GM19438 (cell line): ENCODE data around the gene SUGCT.

ENCODE experiments used
- ATAC-seq: cut with Tn5 transposase; IDR thresholded peaks from one replicate; pipeline ENCODE4 v1.9.1; 2021; ENCODE audit warnings: low read depth; ENCODE audit not compliant: unreplicated experiment

SUGCT gene

GRCh38 chr7:40500219-40500618, 365.4 kb downstream of the SUGCT start:
- ATAC-seq, result no peak

- no peak for ATAC-seq
These were observed 367.6 kb downstream of the SUGCT start for GRCh38 chr7:40502359-40502758.

- no peak for ATAC-seq
These were observed 371.4 kb downstream of the SUGCT start for GRCh38 chr7:40506158-40506557.

- no peak for ATAC-seq
These were observed 372.4 kb downstream of the SUGCT start for GRCh38 chr7:40507166-40507565.

- ATAC-seq, result no peak
These were observed 374.6 kb downstream of the SUGCT start for GRCh38 chr7:40509287-40509996.

GRCh38 chr7:40516376-40516775, 381.6 kb downstream of the SUGCT start:
- no peak for ATAC-seq

- ATAC-seq, result no peak
These were observed 384.2 kb downstream of the SUGCT start for GRCh38 chr7:40519009-40519408.

- no peak for ATAC-seq
These were observed 386.4 kb downstream of the SUGCT start for GRCh38 chr7:40520986-40521738.

GRCh38 chr7:40525764-40526163, 391.0 kb downstream of the SUGCT start:
- no peak for ATAC-seq

GRCh38 chr7:40526951-40527715, 392.3 kb downstream of the SUGCT start:
- ATAC-seq, result no peak

- no peak for ATAC-seq
These were observed 392.9 kb downstream of the SUGCT start for GRCh38 chr7:40527723-40528122.

- no peak for ATAC-seq
These were observed 395.5 kb downstream of the SUGCT start for GRCh38 chr7:40530292-40530691.

GRCh38 chr7:40531956-40532355, 397.2 kb downstream of the SUGCT start:
- no peak for ATAC-seq

GRCh38 chr7:40535678-40536077, 400.9 kb downstream of the SUGCT start:
- ATAC-seq, result no peak

GRCh38 chr7:40536421-40536820, 401.6 kb downstream of the SUGCT start:
- no peak for ATAC-seq

- ATAC-seq, result no peak
These were observed 403.5 kb downstream of the SUGCT start for GRCh38 chr7:40538281-40538680.

GRCh38 chr7:40541336-40541735, 406.5 kb downstream of the SUGCT start:
- no peak for ATAC-seq

- ATAC-seq, result no peak
These were observed 408.4 kb downstream of the SUGCT start for GRCh38 chr7:40542982-40543741.

- no peak for ATAC-seq
These were observed 409.5 kb downstream of the SUGCT start for GRCh38 chr7:40544221-40544723.

- ATAC-seq, result no peak
These were observed 410.1 kb downstream of the SUGCT start for GRCh38 chr7:40544871-40545303.
